Smooth muscle cell (in vitro differentiated cells): Measurements from ENCODE around the gene PAQR8. TPM values are rescaled to one million over a fixed set of nuclear protein-coding genes. Genes with fewer than 3 reads are reported as not detected.

Source experiments
- DNase-seq: peaks from one replicate; lab custom pipeline; 2025; ENCODE audit not compliant: unreplicated experiment; lab: John Stamatoyannopoulos, UW
- H2AFZ ChIP-seq: fragments of 200-600 bp; sonication (generic); 2 replicates; pipeline ENCODE4 v1.6.0; 2016; ENCODE audit warnings: antibody characterized with exemption, low read depth, mild to moderate bottlenecking
- H3F3A ChIP-seq: fragments of 200-600 bp; sonication (generic); 2 replicates; pipeline ENCODE4 v1.6.0; 2017; ENCODE audit warnings: antibody characterized with exemption, low read depth
- H3K27ac ChIP-seq: fragments of 200-600 bp; sonication (generic); 2 replicates; pipeline ENCODE4 v1.5.1; 2016; ENCODE audit warnings: low read depth, mild to moderate bottlenecking
- H3K27me3 ChIP-seq: fragments of 200-600 bp; sonication (generic); 2 replicates; pipeline ENCODE4 v1.6.1; 2016; ENCODE audit warnings: low read depth, mild to moderate bottlenecking
- H3K36me3 ChIP-seq: fragments of 200-600 bp; sonication (generic); 2 replicates; pipeline ENCODE4 v1.5.1; 2016; ENCODE audit warnings: low read depth
- H3K4me1 ChIP-seq: fragments of 200-600 bp; sonication (generic); 2 replicates; pipeline ENCODE4 v1.5.1; 2016; ENCODE audit warnings: low read depth
- H3K4me2 ChIP-seq: fragments of 200-600 bp; sonication (generic); 2 replicates; pipeline ENCODE4 v1.6.0; 2016; ENCODE audit warnings: mild to moderate bottlenecking
- H3K4me3 ChIP-seq: fragments of 200-600 bp; sonication (generic); 2 replicates; pipeline ENCODE4 v1.5.1; 2016; ENCODE audit warnings: mild to moderate bottlenecking
- H3K79me2 ChIP-seq: fragments of 200-600 bp; sonication (generic); 2 replicates; pipeline ENCODE4 v1.6.0; 2016; ENCODE audit warnings: low read depth, mild to moderate bottlenecking
- H3K9ac ChIP-seq: fragments of 200-600 bp; sonication (generic); 2 replicates; pipeline ENCODE4 v1.6.0; 2016; ENCODE audit warnings: low read depth
- H3K9me3 ChIP-seq: fragments of 200-600 bp; sonication (generic); replicated peaks from 2 replicates; pipeline ENCODE4 v1.5.1; 2016; ENCODE audit warnings: low read depth
- H4K20me1 ChIP-seq: fragments of 200-600 bp; sonication (generic); 2 replicates; pipeline ENCODE4 v1.6.0; 2016; ENCODE audit warnings: low read depth
- CTCF ChIP-seq: fragments of 200-600 bp; sonication (generic); IDR thresholded peaks from 2 replicates; pipeline ENCODE4 v1.5.1; 2017; ENCODE audit warnings: borderline replicate concordance, mild to moderate bottlenecking, antibody characterized with exemption; ENCODE audit not compliant: insufficient read depth, poor library complexity, severe bottlenecking
- WGBS: methylation state at CpG from one replicate; pipeline ENCODE4 v1.1.7; 2016; ENCODE audit warnings: low lambda C conversion rate; 5-methylcytosine and 5-hydroxymethylcytosine counted together
- polyA plus RNA-seq: library from polyadenylated mRNA; unstranded; fragments of >200 nt; fragmentation: Nextera tagmentation; extraction: Ambion mirVana; gene quantifications from 2 replicates; pipeline ENCODE4 v1.2.1, GENCODE V29; 2016
- total RNA-seq: library from RNA; depleted of rRNA; stranded (reverse); fragments of >200 nt; gene quantifications from 2 replicates; pipeline ENCODE4 v1.2.3, GENCODE V29; 2014

PAQR8 gene
- total and polyA plus RNA-seq, 2 experiments from 2014 or later = 4.3 to 6.1 TPM

GRCh38 chr6:52326540-52327364 is 35.2 kb upstream of the PAQR8 start:
- no peaks in the 10 kb centered on the region for H3K79me2 ChIP-seq
- WGBS = 87% methylated on average over 3 of the region's 3 CpGs
- no peak overlapping the region for H3K4me3 ChIP-seq
- no peak overlapping the region for H3K4me2 ChIP-seq
- no peaks in the 10 kb centered on the region for H3K27me3 ChIP-seq
- DNase-seq = no peak
- no peaks in the 10 kb centered on the region for H4K20me1 ChIP-seq
- H3K27ac ChIP-seq = no peak overlapping the region
- peaks cover 14% of the 10 kb centered on the region for H3K4me1 ChIP-seq
- no peaks in the 10 kb centered on the region for H3K9me3 ChIP-seq
- no peaks in the 10 kb centered on the region for H3K36me3 ChIP-seq
- peak overlapping the region; percentile 72 for H2AFZ ChIP-seq
- no peak for TF ChIP-seq CTCF
- H3F3A ChIP-seq = no peaks in the 10 kb centered on the region
- H3K9ac ChIP-seq = no peak overlapping the region

- WGBS = 69% methylated on average over 2 of the region's 2 CpGs
- Histone ChIP-seq H3K27ac (no peak overlapping the region), H3F3A (no peaks in the 10 kb centered on the region), H3K9me3 (no peaks in the 10 kb centered on the region), H3K36me3 (no peaks in the 10 kb centered on the region), H3K4me1 (peaks cover 18% of the 10 kb centered on the region), H2AFZ (no peak overlapping the region), H3K79me2 (no peaks in the 10 kb centered on the region), H4K20me1 (no peaks in the 10 kb centered on the region), H3K27me3 (no peaks in the 10 kb centered on the region), H3K4me2 (no peak overlapping the region), H3K4me3 (no peak overlapping the region), H3K9ac (no peak overlapping the region)
- TF ChIP-seq CTCF = no peak
- no peak for DNase-seq
These were observed 33.7 kb upstream of the PAQR8 start for GRCh38 chr6:52328303-52328662.

GRCh38 chr6:52328729-52329128 is 33.2 kb upstream of the PAQR8 start:
- DNase-seq = no peak
- Histone ChIP-seq H3K9ac (no peak overlapping the region), H3K4me3 (no peak overlapping the region), H3K79me2 (no peaks in the 10 kb centered on the region), H3K4me1 (peaks cover 18% of the 10 kb centered on the region), H2AFZ (no peak overlapping the region), H3K9me3 (no peaks in the 10 kb centered on the region), H3K27ac (no peak overlapping the region), H3F3A (no peaks in the 10 kb centered on the region), H3K4me2 (no peak overlapping the region), H3K27me3 (no peaks in the 10 kb centered on the region), H3K36me3 (no peaks in the 10 kb centered on the region), H4K20me1 (no peaks in the 10 kb centered on the region)
- no peak for TF ChIP-seq CTCF
- WGBS = 89% methylated on average over 2 of the region's 2 CpGs

- no peaks in the 10 kb centered on the region for H3F3A ChIP-seq
- no peaks in the 10 kb centered on the region for H3K36me3 ChIP-seq
- H3K79me2 ChIP-seq = no peaks in the 10 kb centered on the region
- H3K4me3 ChIP-seq = no peak overlapping the region
- H3K4me1 ChIP-seq = peaks cover 18% of the 10 kb centered on the region
- no peak overlapping the region for H3K4me2 ChIP-seq
- TF ChIP-seq CTCF = no peak
- no peaks in the 10 kb centered on the region for H3K27me3 ChIP-seq
- H3K9me3 ChIP-seq = no peaks in the 10 kb centered on the region
- no peak for DNase-seq
- H3K27ac ChIP-seq = no peak overlapping the region
- H2AFZ ChIP-seq = no peak overlapping the region
- WGBS = 63% methylated on average over 2 of the region's 2 CpGs
- no peak overlapping the region for H3K9ac ChIP-seq
- no peaks in the 10 kb centered on the region for H4K20me1 ChIP-seq
These were observed 31.5 kb upstream of the PAQR8 start for GRCh38 chr6:52330470-52330869.
